Right renal pelvis (tissue), 4 donors: ENCODE data around the gene RNF125. TPM values are rescaled to one million over a fixed set of nuclear protein-coding genes. Genes with fewer than 3 reads are reported as not detected.

Source experiments
- DNase-seq, 4 donors: peaks; one replicate each; pipeline ENCODE4 v3.0.0-alpha.2; 2013; ENCODE audit warnings: low read depth in 4 of 4, low spot score in 3 of 4, missing footprints in 1 of 4
- polyA plus RNA-seq, 4 donors: library from polyadenylated mRNA; unstranded; fragments of 120-200 nt; gene quantifications; one replicate each; pipeline ENCODE4 v1.2.1, GENCODE V29; 2013; ENCODE audit not compliant: insufficient read length in 4 of 4

RNF125 gene
- polyA plus RNA-seq, 4 donors = 2.2 to 3.8 (median 2.7) TPM

GRCh38 chr18:32021756-32022564 lies 3.3 kb downstream of the RNF125 start:
- DNase-seq = no peak

GRCh38 chr18:32025744-32026143 lies 7.1 kb downstream of the RNF125 start:
- DNase-seq = no peak

GRCh38 chr18:32026491-32027086 lies 8.0 kb downstream of the RNF125 start:
- DNase-seq = no peak

- DNase-seq = no peak
These were observed 10.9 kb downstream of the RNF125 start for GRCh38 chr18:32029558-32029957.

GRCh38 chr18:32032609-32033008 lies 14.0 kb downstream of the RNF125 start:
- no peak for DNase-seq

- DNase-seq = no peak
These were observed 18.0 kb downstream of the RNF125 start for GRCh38 chr18:32036506-32037180.

- DNase-seq = no peak
These were observed 19.0 kb downstream of the RNF125 start for GRCh38 chr18:32037616-32038015.

- DNase-seq = no peak
These were observed 22.3 kb downstream of the RNF125 start for GRCh38 chr18:32040936-32041335.

- DNase-seq = no peak
These were observed 23.7 kb downstream of the RNF125 start for GRCh38 chr18:32042337-32042736.

GRCh38 chr18:32048507-32049091 lies 30.0 kb downstream of the RNF125 start:
- no peak for DNase-seq

- no peak for DNase-seq
These were observed 31.0 kb downstream of the RNF125 start for GRCh38 chr18:32049393-32050171.

GRCh38 chr18:32056613-32057358 lies 38.2 kb downstream of the RNF125 start:
- DNase-seq = no peak

- no peak for DNase-seq
These were observed 39.1 kb downstream of the RNF125 start for GRCh38 chr18:32057624-32058165.

- DNase-seq = no peak
These were observed 41.4 kb downstream of the RNF125 start for GRCh38 chr18:32060026-32060425.

GRCh38 chr18:32067375-32068167 lies 48.9 kb downstream of the RNF125 start:
- DNase-seq = no peak

- no peak for DNase-seq
These were observed 53.7 kb downstream of the RNF125 start for GRCh38 chr18:32072321-32072720.

GRCh38 chr18:32074206-32074605 lies 55.6 kb downstream of the RNF125 start:
- no peak for DNase-seq

GRCh38 chr18:32078845-32079244 lies 60.2 kb downstream of the RNF125 start:
- DNase-seq = no peak

GRCh38 chr18:32081881-32082280 lies 63.3 kb downstream of the RNF125 start:
- no peak for DNase-seq
